Gastrocnemius medialis (tissue), 4 donors: ENCODE data around the gene HIVEP3. TPM values are rescaled to one million over a fixed set of nuclear protein-coding genes. Genes with fewer than 3 reads are reported as not detected.

ENCODE experiments used
- ATAC-seq, 2 donors: fragments of 150-250 bp; one replicate each; pipeline ENCODE4 v1.9.1; 2016
- DNase-seq, 2 donors: peaks; one replicate each; pipeline ENCODE4 v3.0.0-alpha.2; 2019
- H3K27ac ChIP-seq, 4 donors: fragments of 200-600 bp; sonication (generic); 1 replicate in 1 of 4; 2 replicates in 3 of 4; pipeline ENCODE4 v1.5.1; 2016 to 2018; ENCODE audit warnings: mild to moderate bottlenecking in 2 of 4, moderate library complexity in 1 of 4
- H3K27me3 ChIP-seq, 3 donors: fragments of 200-600 bp; sonication (generic) in 2 of 3; 1 replicate in 1 of 3; 2 replicates in 2 of 3; pipeline versions ENCODE4 v1.5.1 to v1.6.0; 2016 to 2019; ENCODE audit warnings: mild to moderate bottlenecking in 1 of 3, moderate library complexity in 1 of 3
- H3K36me3 ChIP-seq, 2 donors: fragments of 200-600 bp; sonication (generic) in 1 of 2; one replicate each; pipeline ENCODE4 v1.5.1; 2017 to 2018
- H3K4me1 ChIP-seq, 2 donors: fragments of 200-600 bp; sonication (generic) in 1 of 2; one replicate each; pipeline ENCODE4 v1.5.1; 2016 to 2017; ENCODE audit warnings: mild to moderate bottlenecking in 2 of 2
- H3K4me3 ChIP-seq, 4 donors: fragments of 200-600 bp; sonication (generic) in 3 of 4; 1 replicate in 1 of 4; 2 replicates in 3 of 4; pipeline ENCODE4 v1.5.1; 2016 to 2019; ENCODE audit warnings: mild to moderate bottlenecking in 2 of 4
- H3K9me3 ChIP-seq, 3 donors: fragments of 200-600 bp; sonication (generic) in 2 of 3; 1 replicate in 1 of 3; 2 replicates in 2 of 3; pipeline ENCODE4 v1.5.1; 2016 to 2019
- CTCF ChIP-seq, 5 experiments: fragments of 450-650 bp in 3 of 5; fragments of 200-600 bp in 2 of 5; sonication (generic) in 2 of 5; IDR thresholded peaks in 4 of 5; conservative IDR thresholded peaks in 1 of 5; 1 replicate in 4 of 5; 2 replicates in 1 of 5; pipeline ENCODE4 v1.5.1; 2016 to 2019; ENCODE audit warnings: antibody characterized with exemption in 5 of 5, mild to moderate bottlenecking in 3 of 5, moderate library complexity in 3 of 5
- POLR2A ChIP-seq, 2 donors: fragments of 450-650 bp; IDR thresholded peaks; one replicate each; pipeline ENCODE4 v1.6.1; 2017; ENCODE audit warnings: antibody characterized with exemption in 2 of 2, mild to moderate bottlenecking in 2 of 2, moderate library complexity in 2 of 2
- in situ Hi-C, 4 donors: fragments of 200-750 bp; cut with MboI; loops; one replicate each; pipeline versions ENCODE4 v1.15.0 to v1.8.0; 2017; ENCODE audit warnings: low sequenced_read_pairs in 4 of 4
- intact Hi-C: fragments of 100-400 bp; cut with DNase I; formaldehyde crosslinking; loops from one replicate; pipeline ENCODE4 v1.15.1; 2023; ENCODE audit warnings: low total_unique reads
- total RNA-seq, 4 donors: library from RNA; depleted of rRNA; stranded (reverse); fragments of >200 nt; gene quantifications; one replicate each; pipeline versions ENCODE4 v1.1.0 to v1.2.3, GENCODE V29; 2016

The HIVEP3 gene
- total RNA-seq, 4 donors from 2014 or later, result 0.80 to 1.8 (median 1.3) TPM

GRCh38 chr1:41496080-41497055, 422.4 kb downstream of the HIVEP3 start:
- TF ChIP-seq CTCF (IDR thresholded peaks at IDR 0.05 in 4 of 5, conservative IDR thresholded peaks at IDR 0.05 in 1 of 5) (peak in 3 of 5 experiments; percentile 14 to 49 (median 42)), POLR2A (IDR thresholded peaks at IDR 0.05) (peak; percentile 81 to 83)
- H3K4me1 ChIP-seq, result peaks cover 48 to 49% of the 10 kb centered on the region in 2 donors
- H3K4me3 ChIP-seq, result peak overlapping the region; percentile 38 to 54 (median 42)
- in situ Hi-C loops (no loop called here), intact Hi-C loops (loop anchor here (2.0 to 5.0 kb wide), 3 partner anchors 40 to 166 kb away; no protein-coding TSS in a partner anchor)
- ATAC-seq (peak; percentile 55 to 63), DNase-seq (peak; percentile 90 to 94)
- H3K9me3 ChIP-seq, result no peaks in the 10 kb centered on the region
- H3K36me3 ChIP-seq, result no peaks in the 10 kb centered on the region
- H3K27ac ChIP-seq, result peak overlapping the region; percentile 88 to 93 (median 90)
- H3K27me3 ChIP-seq, result no peaks in the 10 kb centered on the region

- H3K4me1 ChIP-seq, result peaks cover 39 to 41% of the 10 kb centered on the region in 2 donors
- intact Hi-C loops, result loop anchor here (2.0 to 5.0 kb wide), 3 partner anchors 21 to 167 kb away; no protein-coding TSS in a partner anchor
Observed at GRCh38 chr1:41495210-41495948, 423.3 kb downstream of the HIVEP3 start.

GRCh38 chr1:41494351-41495209, 424.1 kb downstream of the HIVEP3 start:
- TF ChIP-seq POLR2A (IDR thresholded peaks at IDR 0.05) (no peak), CTCF (IDR thresholded peaks at IDR 0.05 in 4 of 5, conservative IDR thresholded peaks at IDR 0.05 in 1 of 5) (no peak)
- no peak overlapping the region for H3K4me3 ChIP-seq
- no peaks in the 10 kb centered on the region for H3K36me3 ChIP-seq
- H3K27ac ChIP-seq, result peak overlapping the region; percentile 88 to 93 (median 90)
- intact Hi-C loops (loop anchor here (2.0 to 5.0 kb wide), 3 partner anchors 22 to 168 kb away; no protein-coding TSS in a partner anchor), in situ Hi-C loops (no loop called here)
- ATAC-seq (no peak), DNase-seq (no peak)
- H3K9me3 ChIP-seq, result no peaks in the 10 kb centered on the region
- no peaks in the 10 kb centered on the region for H3K27me3 ChIP-seq
- H3K4me1 ChIP-seq, result peaks cover 32 to 34% of the 10 kb centered on the region in 2 donors

More at GRCh38 chr1:41495210-41495948, 423.3 kb downstream of the HIVEP3 start:
- ATAC-seq (peak in 1 of 2 donors; percentile 2), DNase-seq (peak in 1 of 2 donors; percentile 65)
- Histone ChIP-seq H3K27me3 (no peaks in the 10 kb centered on the region), H3K36me3 (no peaks in the 10 kb centered on the region), H3K4me3 (peak overlapping the region in 3 of 4 donors; percentile 21 to 42 (median 41)), H3K9me3 (no peaks in the 10 kb centered on the region), H3K27ac (peak overlapping the region; percentile 88 to 93 (median 90))
- in situ Hi-C loops, result no loop called here
- peak in 2 of 5 experiments; percentile 6 to 45 for TF ChIP-seq CTCF (IDR thresholded peaks at IDR 0.05 in 4 of 5, conservative IDR thresholded peaks at IDR 0.05 in 1 of 5)
- TF ChIP-seq POLR2A (IDR thresholded peaks at IDR 0.05), result no peak
